H1 (cell line): ENCODE measurements around the gene ANP32B.

Source experiments
- CEBPB ChIP-seq: IDR thresholded peaks from 2 replicates; pipeline ENCODE4 v1.6.1; 2012; ENCODE audit warnings: low read depth, low read length
- CTCF ChIP-seq, 3 experiments: IDR thresholded peaks; 1 replicate in 2 of 3; 2 replicates in 1 of 3; pipeline versions ENCODE4 v1.5.1 to v1.6.1; 2011; ENCODE audit warnings: low read length in 3 of 3, mild to moderate bottlenecking in 3 of 3, inconsistent platforms in 2 of 3, low read depth in 1 of 3, moderate library complexity in 1 of 3; ENCODE audit not compliant: insufficient read depth in 1 of 3; ENCODE audit errors: control extremely low read depth in 1 of 3
- EP300 ChIP-seq, 2 experiments: IDR thresholded peaks; 1 replicate in 1 of 2; 2 replicates in 1 of 2; pipeline ENCODE4 v1.6.1; 2011 to 2012; ENCODE audit warnings: low read depth in 2 of 2, low read length in 2 of 2, mild to moderate bottlenecking in 2 of 2, borderline replicate concordance in 1 of 2, inconsistent platforms in 1 of 2, moderate library complexity in 1 of 2
- GABPA ChIP-seq: IDR thresholded peaks from 2 replicates; pipeline ENCODE4 v1.6.1; 2011; ENCODE audit warnings: mild to moderate bottlenecking, low read length, moderate library complexity, borderline replicate concordance; ENCODE audit not compliant: insufficient read depth
- KDM1A ChIP-seq: fragments of 200-600, 300-600 bp; sonication (generic); IDR thresholded peaks from 2 replicates; pipeline ENCODE4 v1.7.1; 2016; ENCODE audit warnings: mild to moderate bottlenecking, low read length, borderline replicate concordance
- POLR2A ChIP-seq, 2 experiments: IDR thresholded peaks; 1 replicate in 1 of 2; 2 replicates in 1 of 2; pipeline ENCODE4 v1.6.1; 2011; ENCODE audit warnings: low read depth in 2 of 2, low read length in 2 of 2, mild to moderate bottlenecking in 2 of 2; ENCODE audit errors: control extremely low read depth in 1 of 2
- TAF1 ChIP-seq: IDR thresholded peaks from 2 replicates; pipeline ENCODE4 v1.6.1; 2011; ENCODE audit warnings: mild to moderate bottlenecking, low read depth, low read length
- TBP ChIP-seq: IDR thresholded peaks from 2 replicates; pipeline ENCODE4 v1.6.1; 2011; ENCODE audit warnings: low read depth, low read length, improper control_type of control experiment
- ZNF274 ChIP-seq: IDR thresholded peaks from 2 replicates; pipeline ENCODE4 v1.7.0; 2012; ENCODE audit warnings: low read length, borderline replicate concordance; ENCODE audit errors: extremely low read depth

- TF ChIP-seq KDM1A = no peak
- TF ChIP-seq POLR2A (IDR thresholded peaks at IDR 0.05; ENCODE audit: control extremely low read depth in 1 of 2, low read depth in 2 of 2, low read length in 2 of 2) = no peak
- TF ChIP-seq CEBPB = no peak
- TF ChIP-seq GABPA = no peak
- TF ChIP-seq TAF1 = no peak
- no peak for TF ChIP-seq CTCF (IDR thresholded peaks at IDR 0.05; ENCODE audit: control extremely low read depth in 1 of 3, insufficient read depth in 1 of 3, low read depth in 1 of 3, low read length in 3 of 3)
- no peak for TF ChIP-seq TBP
- no peak for TF ChIP-seq EP300 (IDR thresholded peaks at IDR 0.05; ENCODE audit: borderline replicate concordance in 1 of 2, low read depth in 2 of 2, low read length in 2 of 2)
- no peak for TF ChIP-seq ZNF274
These were observed 9.9 kb downstream of the ANP32B start for GRCh38 chr9:97993000-97993399.
